ENCODE measurements around the gene NAXE.
"Not testable (repeated sequence)": the region's sequence is repeated elsewhere in the genome, so short reads cannot be mapped to it uniquely, and the experiment has no call there.

Gene NAXE

GRCh38 chr1:156623946-156624813 is 32.6 kb downstream of the NAXE start:
- DNase-seq (ENCODE audit: low read depth) = no peak

GRCh38 chr1:156624814-156625435 is 33.3 kb downstream of the NAXE start:
- no peak for DNase-seq (ENCODE audit: low read depth)

- DNase-seq (ENCODE audit: low read depth) = no peak
These were observed 34.0 kb downstream of the NAXE start for GRCh38 chr1:156625436-156626078.

GRCh38 chr1:156626079-156626438 is 34.5 kb downstream of the NAXE start:
- no peak for DNase-seq (ENCODE audit: low read depth)

GRCh38 chr1:156627313-156627880 is 35.8 kb downstream of the NAXE start:
- DNase-seq (ENCODE audit: low read depth) = no peak

GRCh38 chr1:156629823-156630449 is 38.4 kb downstream of the NAXE start:
- no peak for DNase-seq (ENCODE audit: low read depth)

GRCh38 chr1:156631152-156631551 is 39.6 kb downstream of the NAXE start:
- not testable (repeated sequence) for DNase-seq (ENCODE audit: low read depth)

GRCh38 chr1:156632355-156632754 is 40.8 kb downstream of the NAXE start:
- no peak for DNase-seq (ENCODE audit: low read depth)

- DNase-seq (ENCODE audit: low read depth) = no peak
These were observed 46.8 kb downstream of the NAXE start for GRCh38 chr1:156638189-156638985.

- DNase-seq (ENCODE audit: low read depth) = no peak
These were observed 48.1 kb downstream of the NAXE start for GRCh38 chr1:156639601-156640101.

GRCh38 chr1:156640842-156641706 is 49.5 kb downstream of the NAXE start:
- no peak for DNase-seq (ENCODE audit: low read depth)

GRCh38 chr1:156641761-156642264 is 50.2 kb downstream of the NAXE start, which contains the start of gene BCAN:
Gene BCAN (plus strand): TSS chr1:156642117. CDS start chr1:156646055, 3,938 bp downstream.
- DNase-seq (ENCODE audit: low read depth) = no peak

- DNase-seq (ENCODE audit: low read depth) = no peak
These were observed 50.9 kb downstream of the NAXE start for GRCh38 chr1:156642265-156643048.

- DNase-seq (ENCODE audit: low read depth) = no peak
These were observed 51.6 kb downstream of the NAXE start for GRCh38 chr1:156643049-156643777.

GRCh38 chr1:156643778-156644092 is 52.2 kb downstream of the NAXE start:
- DNase-seq (ENCODE audit: low read depth) = no peak

All from fibroblast of the conjunctiva (primary cell).